ENCODE measurements around the gene DGKK.

DNA sequence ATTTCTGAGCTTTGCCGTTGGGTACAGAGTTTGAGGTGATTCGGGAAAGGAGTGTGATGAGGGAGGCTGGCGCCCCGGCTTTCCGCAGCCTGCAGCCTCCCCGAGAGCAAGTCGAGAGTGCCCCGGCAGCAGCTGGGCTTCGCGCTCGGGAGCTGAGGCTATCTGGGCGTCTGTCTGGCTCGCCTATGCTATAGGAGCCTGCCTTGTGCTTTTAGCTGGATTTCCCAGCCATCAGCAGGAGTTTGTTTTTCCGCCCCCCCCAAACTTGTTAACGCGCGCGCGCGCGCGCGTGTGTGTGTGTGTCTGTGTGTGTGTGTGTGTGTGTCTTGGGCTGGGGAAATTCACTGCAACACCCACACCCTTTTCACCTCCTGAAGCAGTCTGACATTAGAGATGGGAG lies 765 bp upstream of the DGKK start:
- TF ChIP-seq CTCF (IDR thresholded peaks at IDR 0.05; ENCODE audit: low read depth, low read length, missing input control) (no peak), NR2F2 (IDR thresholded peaks at IDR 0.05) (no peak)

Data from liver (tissue), 3 donors.